Rectal smooth muscle tissue (tissue), 1 donor: ENCODE data around the gene GHR.

Source experiments
- H3K27ac ChIP-seq: one replicate; pipeline ENCODE4 v1.7.0; 2013; ENCODE audit warnings: low read depth, low read length, inconsistent platforms
- H3K27me3 ChIP-seq: one replicate; pipeline ENCODE4 v1.7.0; 2013; ENCODE audit warnings: low read length; ENCODE audit not compliant: control insufficient read depth, insufficient read depth
- H3K36me3 ChIP-seq: one replicate; pipeline ENCODE4 v1.7.0; 2013; ENCODE audit warnings: low read length; ENCODE audit not compliant: control insufficient read depth, insufficient read depth
- H3K4me1 ChIP-seq: one replicate; pipeline ENCODE4 v1.7.0; 2013; ENCODE audit warnings: low read length; ENCODE audit not compliant: control insufficient read depth, insufficient read depth
- H3K4me3 ChIP-seq: one replicate; pipeline ENCODE4 v1.7.0; 2013; ENCODE audit warnings: low read length
- H3K9ac ChIP-seq: one replicate; pipeline ENCODE4 v1.7.0; 2013; ENCODE audit warnings: low read length

Gene GHR

GRCh38 chr5:42628821-42629220, 205.6 kb downstream of the GHR start:
- H3K9ac ChIP-seq, result no peak overlapping the region
- H3K4me1 ChIP-seq, result no peaks in the 10 kb centered on the region
- H3K4me3 ChIP-seq, result no peak overlapping the region
- H3K36me3 ChIP-seq, result no peaks in the 10 kb centered on the region
- no peaks in the 10 kb centered on the region for H3K27me3 ChIP-seq
- H3K27ac ChIP-seq, result no peak overlapping the region

GRCh38 chr5:42629284-42629683, 206.0 kb downstream of the GHR start:
- no peaks in the 10 kb centered on the region for H3K27me3 ChIP-seq

GRCh38 chr5:42631241-42631640, 208.0 kb downstream of the GHR start:
- H3K27ac ChIP-seq, result no peak overlapping the region
- no peak overlapping the region for H3K4me3 ChIP-seq
- no peaks in the 10 kb centered on the region for H3K36me3 ChIP-seq

More at GRCh38 chr5:42629284-42629683, 206.0 kb downstream of the GHR start:
- Histone ChIP-seq H3K4me1 (no peaks in the 10 kb centered on the region), H3K27ac (no peak overlapping the region), H3K9ac (no peak overlapping the region), H3K36me3 (no peaks in the 10 kb centered on the region), H3K4me3 (no peak overlapping the region)

GRCh38 chr5:42632354-42632900, 209.2 kb downstream of the GHR start:
- Histone ChIP-seq H3K9ac (no peak overlapping the region), H3K4me1 (no peaks in the 10 kb centered on the region), H3K36me3 (no peaks in the 10 kb centered on the region), H3K27me3 (no peaks in the 10 kb centered on the region), H3K27ac (no peak overlapping the region), H3K4me3 (no peak overlapping the region)

More at GRCh38 chr5:42631241-42631640, 208.0 kb downstream of the GHR start:
- Histone ChIP-seq H3K27me3 (no peaks in the 10 kb centered on the region), H3K9ac (no peak overlapping the region), H3K4me1 (no peaks in the 10 kb centered on the region)

GRCh38 chr5:42634575-42634974, 211.3 kb downstream of the GHR start:
- Histone ChIP-seq H3K9ac (no peak overlapping the region), H3K36me3 (no peaks in the 10 kb centered on the region), H3K27ac (no peak overlapping the region), H3K4me1 (no peaks in the 10 kb centered on the region), H3K4me3 (no peak overlapping the region), H3K27me3 (no peaks in the 10 kb centered on the region)

- no peaks in the 10 kb centered on the region for H3K4me1 ChIP-seq
- H3K9ac ChIP-seq, result no peak overlapping the region
- no peaks in the 10 kb centered on the region for H3K27me3 ChIP-seq
- no peaks in the 10 kb centered on the region for H3K36me3 ChIP-seq
- no peak overlapping the region for H3K4me3 ChIP-seq
- H3K27ac ChIP-seq, result no peak overlapping the region
Measured at GRCh38 chr5:42636425-42636824, 213.2 kb downstream of the GHR start.

- no peak overlapping the region for H3K9ac ChIP-seq
- H3K36me3 ChIP-seq, result no peaks in the 10 kb centered on the region
- no peak overlapping the region for H3K27ac ChIP-seq
- no peak overlapping the region for H3K4me3 ChIP-seq
- no peaks in the 10 kb centered on the region for H3K27me3 ChIP-seq
- H3K4me1 ChIP-seq, result no peaks in the 10 kb centered on the region
Measured at GRCh38 chr5:42636946-42637345, 213.7 kb downstream of the GHR start.

- H3K4me3 ChIP-seq, result no peak overlapping the region
- H3K4me1 ChIP-seq, result no peaks in the 10 kb centered on the region
- H3K27ac ChIP-seq, result no peak overlapping the region
- H3K9ac ChIP-seq, result no peak overlapping the region
- H3K36me3 ChIP-seq, result no peaks in the 10 kb centered on the region
- no peaks in the 10 kb centered on the region for H3K27me3 ChIP-seq
Measured at GRCh38 chr5:42638972-42639371, 215.7 kb downstream of the GHR start.

GRCh38 chr5:42640835-42641234, 217.6 kb downstream of the GHR start:
- Histone ChIP-seq H3K9ac (no peak overlapping the region), H3K4me3 (no peak overlapping the region), H3K36me3 (no peaks in the 10 kb centered on the region), H3K27me3 (no peaks in the 10 kb centered on the region), H3K27ac (no peak overlapping the region), H3K4me1 (no peaks in the 10 kb centered on the region)

GRCh38 chr5:42641336-42642005, 218.2 kb downstream of the GHR start:
- no peaks in the 10 kb centered on the region for H3K4me1 ChIP-seq
- no peak overlapping the region for H3K9ac ChIP-seq
- no peak overlapping the region for H3K4me3 ChIP-seq
- H3K27me3 ChIP-seq, result no peaks in the 10 kb centered on the region
- H3K27ac ChIP-seq, result no peak overlapping the region
- no peaks in the 10 kb centered on the region for H3K36me3 ChIP-seq

GRCh38 chr5:42642006-42642405, 218.8 kb downstream of the GHR start:
- Histone ChIP-seq H3K27me3 (no peaks in the 10 kb centered on the region), H3K4me3 (no peak overlapping the region), H3K4me1 (no peaks in the 10 kb centered on the region), H3K36me3 (no peaks in the 10 kb centered on the region), H3K27ac (no peak overlapping the region), H3K9ac (no peak overlapping the region)

GRCh38 chr5:42643360-42643759, 220.1 kb downstream of the GHR start:
- no peaks in the 10 kb centered on the region for H3K4me1 ChIP-seq

GRCh38 chr5:42645138-42645537, 221.9 kb downstream of the GHR start:
- no peak overlapping the region for H3K4me3 ChIP-seq
- no peaks in the 10 kb centered on the region for H3K27me3 ChIP-seq
- no peaks in the 10 kb centered on the region for H3K4me1 ChIP-seq
- H3K9ac ChIP-seq, result no peak overlapping the region
- H3K27ac ChIP-seq, result no peak overlapping the region
- no peaks in the 10 kb centered on the region for H3K36me3 ChIP-seq

More at GRCh38 chr5:42643360-42643759, 220.1 kb downstream of the GHR start:
- H3K36me3 ChIP-seq, result no peaks in the 10 kb centered on the region
- H3K27me3 ChIP-seq, result no peaks in the 10 kb centered on the region
- H3K4me3 ChIP-seq, result no peak overlapping the region
- H3K9ac ChIP-seq, result no peak overlapping the region
- H3K27ac ChIP-seq, result no peak overlapping the region
